Prostate gland (tissue), 2 donors: ENCODE results near the gene L2HGDH. TPM values are rescaled to one million over a fixed set of nuclear protein-coding genes. Genes with fewer than 3 reads are reported as not detected.

Experiments
- DNase-seq: peaks from one replicate; pipeline ENCODE4 v3.0.0-alpha.2; 2019; ENCODE audit warnings: low spot score
- H3K27ac ChIP-seq, 2 donors: fragments of 200-600 bp; sonication (generic); 2 replicates each; pipeline ENCODE4 v1.5.1; 2017 to 2019
- H3K27me3 ChIP-seq: fragments of 200-600 bp; sonication (generic); replicated peaks from 2 replicates; pipeline ENCODE4 v1.5.1; 2019; ENCODE audit not compliant: insufficient read depth
- H3K36me3 ChIP-seq, 2 donors: fragments of 200-600 bp; sonication (generic); 1 replicate in 1 of 2; 2 replicates in 1 of 2; pipeline versions ENCODE4 v1.5.1 to v1.8.1; 2017 to 2019
- H3K4me1 ChIP-seq: fragments of 200-600 bp; sonication (generic); replicated peaks from 2 replicates; pipeline ENCODE4 v1.5.1; 2019
- H3K4me3 ChIP-seq, 2 donors: fragments of 200-600 bp; sonication (generic); 2 replicates each; pipeline ENCODE4 v1.5.1; 2017 to 2019
- H3K9me3 ChIP-seq: fragments of 200-600 bp; sonication (generic); 2 replicates; pipeline ENCODE4 v1.5.1; 2017
- POLR2A ChIP-seq: fragments of 450-650 bp; IDR thresholded peaks from one replicate; pipeline ENCODE4 v1.6.1; 2016; ENCODE audit warnings: antibody characterized with exemption, mild to moderate bottlenecking
- POLR2AphosphoS5 ChIP-seq: sonication (generic); formaldehyde crosslinking; IDR thresholded peaks from one replicate; pipeline ENCODE4 v1.6.1; 2017; ENCODE audit warnings: antibody characterized with exemption
- WGBS: methylation state at CpG from one replicate; pipeline ENCODE4 v1.1.5; 2018; 5-methylcytosine and 5-hydroxymethylcytosine counted together
- intact Hi-C: fragments of 100-400 bp; cut with DNase I; formaldehyde crosslinking; loops from one replicate; pipeline ENCODE4 v1.14.2; 2022
- total RNA-seq, 2 donors: library from RNA; depleted of rRNA; stranded (reverse); fragments of >200 nt; gene quantifications; one replicate each; pipeline ENCODE4 v1.1.0, GENCODE V29; 2016
- TF ChIP-seq, protein P1 (sequence below), 4 experiments: fragments of 200-600 bp in 2 of 4; fragments of 450-650 bp in 2 of 4; sonication (generic) in 2 of 4; IDR thresholded peaks; 1 replicate in 3 of 4; 2 replicates in 1 of 4; pipeline ENCODE4 v1.5.1; 2016 to 2019; ENCODE audit warnings: antibody characterized with exemption in 4 of 4, mild to moderate bottlenecking in 2 of 4, moderate library complexity in 2 of 4

Gene L2HGDH
- total RNA-seq, 2 donors from 2014 or later: 5.6 to 6.5 TPM

DNA sequence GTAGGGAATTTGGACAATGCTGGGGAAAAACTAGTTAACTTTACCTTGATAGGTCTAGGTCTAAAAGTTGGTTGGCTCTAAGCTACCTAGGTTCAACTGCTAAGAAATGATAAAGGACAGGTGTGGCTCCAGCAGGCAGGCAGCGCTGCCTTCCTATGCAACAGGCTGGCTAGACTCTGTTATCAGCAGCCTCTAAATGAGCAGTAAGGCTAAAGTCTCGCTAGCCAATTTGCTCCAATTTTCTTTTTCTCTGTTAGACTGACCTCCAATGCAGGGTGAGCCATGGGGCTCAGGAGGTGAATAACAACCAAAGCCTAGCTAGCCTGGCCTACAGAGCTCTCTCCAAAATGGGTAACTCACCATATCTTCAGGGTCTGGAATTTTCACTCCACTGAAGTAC lies 26.6 kb upstream of the L2HGDH start:
- Histone ChIP-seq H3K4me1 (peaks cover 4% of the 10 kb centered on the region), H3K9me3 (no peaks in the 10 kb centered on the region), H3K36me3 (no peaks in the 10 kb centered on the region), H3K27ac (peak overlapping the region in 1 of 2 donors; percentile 23), H3K27me3 (no peaks in the 10 kb centered on the region), H3K4me3 (no peak overlapping the region)
- TF ChIP-seq POLR2A: no peak
- TF ChIP-seq POLR2AphosphoS5: no peak
- TF ChIP-seq, protein P1, sequence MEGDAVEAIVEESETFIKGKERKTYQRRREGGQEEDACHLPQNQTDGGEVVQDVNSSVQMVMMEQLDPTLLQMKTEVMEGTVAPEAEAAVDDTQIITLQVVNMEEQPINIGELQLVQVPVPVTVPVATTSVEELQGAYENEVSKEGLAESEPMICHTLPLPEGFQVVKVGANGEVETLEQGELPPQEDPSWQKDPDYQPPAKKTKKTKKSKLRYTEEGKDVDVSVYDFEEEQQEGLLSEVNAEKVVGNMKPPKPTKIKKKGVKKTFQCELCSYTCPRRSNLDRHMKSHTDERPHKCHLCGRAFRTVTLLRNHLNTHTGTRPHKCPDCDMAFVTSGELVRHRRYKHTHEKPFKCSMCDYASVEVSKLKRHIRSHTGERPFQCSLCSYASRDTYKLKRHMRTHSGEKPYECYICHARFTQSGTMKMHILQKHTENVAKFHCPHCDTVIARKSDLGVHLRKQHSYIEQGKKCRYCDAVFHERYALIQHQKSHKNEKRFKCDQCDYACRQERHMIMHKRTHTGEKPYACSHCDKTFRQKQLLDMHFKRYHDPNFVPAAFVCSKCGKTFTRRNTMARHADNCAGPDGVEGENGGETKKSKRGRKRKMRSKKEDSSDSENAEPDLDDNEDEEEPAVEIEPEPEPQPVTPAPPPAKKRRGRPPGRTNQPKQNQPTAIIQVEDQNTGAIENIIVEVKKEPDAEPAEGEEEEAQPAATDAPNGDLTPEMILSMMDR (IDR thresholded peaks at IDR 0.05): no peak
- DNase-seq: no peak
- WGBS: 97% methylated on average over 2 of the region's 2 CpGs
- intact Hi-C loops: no loop called here

DNA sequence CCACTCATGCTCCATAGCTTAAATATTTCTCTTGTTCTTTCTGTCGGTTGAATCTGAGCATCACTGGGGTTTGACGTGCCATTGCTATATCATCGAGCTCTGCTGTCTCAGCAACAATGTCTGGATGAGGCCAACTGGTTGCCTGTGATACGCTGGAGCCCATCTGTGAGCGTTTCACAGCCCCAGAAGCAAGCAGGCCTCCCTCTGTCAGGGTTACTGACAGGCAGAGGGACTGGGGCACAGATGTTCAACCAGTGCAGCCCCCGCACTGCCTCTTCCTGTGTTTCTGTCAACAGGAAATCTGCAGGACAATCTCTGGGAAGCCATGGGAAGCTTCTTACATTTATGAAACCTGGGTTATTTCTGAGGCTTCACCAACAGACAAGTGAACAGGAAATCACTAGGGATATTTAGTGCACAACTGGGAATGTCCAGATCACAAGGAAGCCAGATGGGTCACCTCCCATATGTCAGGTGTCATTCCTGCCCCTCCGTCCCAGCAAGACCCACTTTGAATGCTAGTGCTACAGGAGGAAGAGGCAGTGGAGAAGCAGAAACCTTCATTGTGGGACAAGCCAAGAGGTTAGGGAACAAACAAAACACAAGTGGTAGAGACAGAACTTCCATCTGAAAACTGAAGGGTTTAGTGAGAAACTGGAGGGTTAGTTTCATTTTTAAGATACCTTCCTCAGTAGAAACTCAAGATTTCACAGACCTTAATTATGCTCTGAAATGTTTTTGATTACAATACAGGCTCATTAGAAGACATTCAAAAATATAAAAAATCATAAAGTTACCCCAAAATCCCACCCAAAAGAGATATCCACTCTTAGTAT lies 24.2 kb upstream of the L2HGDH start:
- H3K4me3 ChIP-seq: no peak overlapping the region
- H3K4me1 ChIP-seq: peaks cover 3% of the 10 kb centered on the region
- 62% methylated on average over 7 of the region's 7 CpGs for WGBS
- no peak for DNase-seq
- no peaks in the 10 kb centered on the region for H3K27me3 ChIP-seq
- TF ChIP-seq POLR2A: no peak
- no peak for TF ChIP-seq POLR2AphosphoS5
- TF ChIP-seq, protein P1 (IDR thresholded peaks at IDR 0.05): no peak
- no peaks in the 10 kb centered on the region for H3K36me3 ChIP-seq
- intact Hi-C loops: no loop called here
- H3K27ac ChIP-seq: peak overlapping the region; percentile 32 to 62
- H3K9me3 ChIP-seq: no peaks in the 10 kb centered on the region

DNA sequence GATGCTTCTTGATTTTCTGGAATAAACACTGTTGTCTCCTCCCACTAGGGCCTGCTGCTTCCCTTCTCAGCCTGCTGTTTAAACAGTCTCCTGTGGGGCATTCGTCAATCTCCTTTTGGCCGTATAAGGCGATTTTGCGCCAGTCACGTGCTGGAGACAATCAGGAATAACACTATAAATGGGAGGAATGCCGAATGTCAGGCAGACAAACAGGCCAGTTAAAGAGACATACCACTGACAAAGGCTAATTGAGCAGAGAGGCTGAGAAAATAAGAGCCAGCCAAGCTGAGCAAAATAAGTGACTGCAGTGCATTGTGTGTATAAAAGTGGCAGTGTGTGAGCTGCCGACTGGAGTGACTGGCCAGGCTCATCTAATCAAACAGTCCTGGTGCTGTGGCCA lies 23.4 kb upstream of the L2HGDH start:
- DNase-seq: peak; percentile 29
- peaks cover 3% of the 10 kb centered on the region for H3K4me1 ChIP-seq
- no peak overlapping the region for H3K4me3 ChIP-seq
- peak overlapping the region; percentile 32 to 62 for H3K27ac ChIP-seq
- no peaks in the 10 kb centered on the region for H3K36me3 ChIP-seq
- intact Hi-C loops: no loop called here
- WGBS: 24% methylated on average over 7 of the region's 7 CpGs
- H3K9me3 ChIP-seq: no peaks in the 10 kb centered on the region
- TF ChIP-seq, protein P1 (IDR thresholded peaks at IDR 0.05): peak in 1 of 4 experiments; percentile 21
- TF ChIP-seq POLR2A (no peak), POLR2AphosphoS5 (peak; percentile 82)
- no peaks in the 10 kb centered on the region for H3K27me3 ChIP-seq

DNA sequence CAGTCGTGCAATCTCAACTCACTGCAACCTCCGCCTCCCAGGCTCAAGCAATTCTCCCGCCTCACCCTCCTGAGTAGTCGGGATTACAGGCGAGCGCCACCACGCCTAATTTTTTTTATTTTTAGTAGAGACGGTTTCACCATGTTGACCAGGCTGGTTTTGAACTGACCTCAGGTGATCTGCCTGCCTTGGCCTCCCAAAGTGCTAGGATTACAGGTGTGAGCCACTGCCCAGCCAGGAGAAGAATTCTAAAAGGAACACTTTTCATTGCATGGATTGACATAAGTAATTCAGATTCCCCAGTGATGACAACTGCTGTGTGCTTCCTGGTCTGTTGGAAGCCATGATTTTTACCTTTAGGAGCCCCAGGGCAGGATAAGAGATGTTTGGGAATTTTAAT lies 22.2 kb upstream of the L2HGDH start:
- no peak overlapping the region for H3K4me3 ChIP-seq
- no peak for DNase-seq
- H3K9me3 ChIP-seq: no peaks in the 10 kb centered on the region
- WGBS: 98% methylated on average over 8 of the region's 8 CpGs
- H3K27me3 ChIP-seq: no peaks in the 10 kb centered on the region
- no peaks in the 10 kb centered on the region for H3K36me3 ChIP-seq
- intact Hi-C loops: no loop called here
- peaks cover 3% of the 10 kb centered on the region for H3K4me1 ChIP-seq
- TF ChIP-seq POLR2AphosphoS5 (no peak), POLR2A (no peak)
- TF ChIP-seq, protein P1 (IDR thresholded peaks at IDR 0.05): no peak
- peak overlapping the region in 1 of 2 donors; percentile 32 for H3K27ac ChIP-seq

DNA sequence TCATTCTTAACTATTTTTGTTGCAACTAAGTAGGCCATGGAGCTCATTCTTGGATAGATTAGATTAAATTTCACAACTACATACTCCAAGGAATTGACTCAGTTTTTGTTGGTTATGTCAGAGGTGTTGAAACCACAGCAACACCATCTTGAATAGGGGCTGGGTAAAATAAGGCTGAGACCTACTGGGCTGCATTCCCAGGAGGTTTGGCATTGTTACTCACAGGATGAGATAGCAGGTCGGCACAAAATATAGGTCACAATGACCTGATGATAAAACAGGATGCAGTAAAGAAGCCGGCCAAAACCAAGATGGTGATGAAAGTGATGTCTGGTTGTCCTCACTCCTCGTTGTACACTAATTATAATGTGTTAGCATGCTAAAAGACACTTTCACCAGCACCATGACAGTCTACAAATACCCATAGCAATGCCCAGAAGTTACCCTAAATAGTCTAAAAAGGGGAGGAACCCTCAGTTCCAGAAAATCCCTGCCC lies 21.0 kb upstream of the L2HGDH start:
- H3K27me3 ChIP-seq: no peaks in the 10 kb centered on the region
- no peak overlapping the region for H3K27ac ChIP-seq
- H3K4me1 ChIP-seq: peaks cover 3% of the 10 kb centered on the region
- TF ChIP-seq POLR2AphosphoS5 (no peak), POLR2A (no peak)
- TF ChIP-seq, protein P1 (IDR thresholded peaks at IDR 0.05): no peak
- no peaks in the 10 kb centered on the region for H3K36me3 ChIP-seq
- WGBS: 65% methylated on average over 3 of the region's 3 CpGs
- no peak overlapping the region for H3K4me3 ChIP-seq
- no peak for DNase-seq
- intact Hi-C loops: no loop called here
- H3K9me3 ChIP-seq: no peaks in the 10 kb centered on the region
